HL-60 (cell line): ENCODE results near the gene FABP3.

ENCODE experiments used
- GABPA ChIP-seq: IDR thresholded peaks from 2 replicates; pipeline ENCODE4 v1.6.1; 2012; ENCODE audit warnings: low read depth
- POLR2AphosphoS5 ChIP-seq: IDR thresholded peaks from 2 replicates; pipeline ENCODE4 v1.6.1; 2012; ENCODE audit warnings: low read depth
- TF ChIP-seq, protein P1 (sequence below): IDR thresholded peaks from 2 replicates; pipeline ENCODE4 v1.6.1; 2012; ENCODE audit warnings: low read depth; ENCODE audit not compliant: insufficient replicate concordance

DNA sequence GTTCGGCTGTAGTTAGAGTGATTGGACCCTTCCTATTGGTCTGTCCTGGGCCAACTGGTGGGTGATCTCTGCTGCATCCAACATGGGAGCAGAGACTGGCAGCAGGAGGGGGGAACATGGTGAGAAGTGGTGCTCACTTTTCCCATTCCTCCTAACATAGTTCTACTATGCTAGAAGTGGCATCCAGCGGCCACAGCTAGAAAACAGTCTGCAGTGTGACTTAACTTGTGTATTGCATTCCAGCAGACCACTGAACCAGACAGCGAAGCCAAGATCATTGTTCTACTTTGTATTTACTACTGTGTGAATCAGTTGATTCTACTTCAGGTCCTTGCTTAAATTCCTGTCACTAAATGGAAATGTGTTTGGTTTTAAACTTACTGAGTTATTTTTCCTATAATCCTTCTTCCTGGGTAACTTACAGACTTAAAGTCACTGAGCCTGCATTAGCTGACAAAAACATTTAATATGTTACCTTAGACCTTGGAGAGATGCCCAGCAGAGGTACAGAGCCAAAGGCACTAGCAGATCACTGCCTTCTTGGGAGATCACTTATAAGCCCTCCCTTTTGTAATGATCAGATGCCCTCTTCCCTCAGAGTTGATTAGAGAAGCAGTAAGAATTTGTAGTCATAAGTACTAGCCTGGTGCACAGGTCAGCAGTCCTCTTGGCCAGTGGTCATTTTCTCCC is 8.2 kb downstream of the FABP3 start:
- no peak for TF ChIP-seq POLR2AphosphoS5
- TF ChIP-seq, protein P1, sequence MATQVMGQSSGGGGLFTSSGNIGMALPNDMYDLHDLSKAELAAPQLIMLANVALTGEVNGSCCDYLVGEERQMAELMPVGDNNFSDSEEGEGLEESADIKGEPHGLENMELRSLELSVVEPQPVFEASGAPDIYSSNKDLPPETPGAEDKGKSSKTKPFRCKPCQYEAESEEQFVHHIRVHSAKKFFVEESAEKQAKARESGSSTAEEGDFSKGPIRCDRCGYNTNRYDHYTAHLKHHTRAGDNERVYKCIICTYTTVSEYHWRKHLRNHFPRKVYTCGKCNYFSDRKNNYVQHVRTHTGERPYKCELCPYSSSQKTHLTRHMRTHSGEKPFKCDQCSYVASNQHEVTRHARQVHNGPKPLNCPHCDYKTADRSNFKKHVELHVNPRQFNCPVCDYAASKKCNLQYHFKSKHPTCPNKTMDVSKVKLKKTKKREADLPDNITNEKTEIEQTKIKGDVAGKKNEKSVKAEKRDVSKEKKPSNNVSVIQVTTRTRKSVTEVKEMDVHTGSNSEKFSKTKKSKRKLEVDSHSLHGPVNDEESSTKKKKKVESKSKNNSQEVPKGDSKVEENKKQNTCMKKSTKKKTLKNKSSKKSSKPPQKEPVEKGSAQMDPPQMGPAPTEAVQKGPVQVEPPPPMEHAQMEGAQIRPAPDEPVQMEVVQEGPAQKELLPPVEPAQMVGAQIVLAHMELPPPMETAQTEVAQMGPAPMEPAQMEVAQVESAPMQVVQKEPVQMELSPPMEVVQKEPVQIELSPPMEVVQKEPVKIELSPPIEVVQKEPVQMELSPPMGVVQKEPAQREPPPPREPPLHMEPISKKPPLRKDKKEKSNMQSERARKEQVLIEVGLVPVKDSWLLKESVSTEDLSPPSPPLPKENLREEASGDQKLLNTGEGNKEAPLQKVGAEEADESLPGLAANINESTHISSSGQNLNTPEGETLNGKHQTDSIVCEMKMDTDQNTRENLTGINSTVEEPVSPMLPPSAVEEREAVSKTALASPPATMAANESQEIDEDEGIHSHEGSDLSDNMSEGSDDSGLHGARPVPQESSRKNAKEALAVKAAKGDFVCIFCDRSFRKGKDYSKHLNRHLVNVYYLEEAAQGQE = no peak
- TF ChIP-seq GABPA = no peak
